DMS 273 (cell line): ENCODE results near the gene CCL11.

Experiments used
- DNase-seq: peaks from one replicate; lab custom pipeline; 2025; ENCODE audit not compliant: unreplicated experiment; lab: John Stamatoyannopoulos, UW

CCL11 gene

GRCh38 chr17:34285286-34285792 lies at the start of gene CCL11:
Gene CCL11 (plus strand): TSS chr17:34285742. CDS start chr17:34285809, 67 bp downstream.
- DNase-seq: no peak

GRCh38 chr17:34236281-34236892 lies 49.2 kb upstream of the CCL11 start:
- DNase-seq: no peak

- no peak for DNase-seq
Measured at GRCh38 chr17:34237458-34237857, 48.1 kb upstream of the CCL11 start.

- DNase-seq: no peak
Measured at GRCh38 chr17:34241062-34241461, 44.5 kb upstream of the CCL11 start.

- no peak for DNase-seq
Measured at GRCh38 chr17:34242587-34243363, 42.8 kb upstream of the CCL11 start.

- DNase-seq: no peak
Measured at GRCh38 chr17:34243364-34244320, 41.9 kb upstream of the CCL11 start.

GRCh38 chr17:34245351-34245905 lies 40.1 kb upstream of the CCL11 start:
- DNase-seq: no peak

- DNase-seq: no peak
Measured at GRCh38 chr17:34246446-34246845, 39.1 kb upstream of the CCL11 start.

- DNase-seq: no peak
Measured at GRCh38 chr17:34246881-34247280, 38.7 kb upstream of the CCL11 start.

- no peak for DNase-seq
Measured at GRCh38 chr17:34248511-34249024, 37.0 kb upstream of the CCL11 start.

- no peak for DNase-seq
Measured at GRCh38 chr17:34249061-34249460, 36.5 kb upstream of the CCL11 start.

- no peak for DNase-seq
Measured at GRCh38 chr17:34249478-34249877, 36.1 kb upstream of the CCL11 start.

GRCh38 chr17:34251186-34251585 lies 34.4 kb upstream of the CCL11 start:
- DNase-seq: no peak

- DNase-seq: no peak
Measured at GRCh38 chr17:34252095-34252443, 33.5 kb upstream of the CCL11 start.

GRCh38 chr17:34252444-34253138 lies 33.0 kb upstream of the CCL11 start:
- DNase-seq: no peak

- DNase-seq: no peak
Measured at GRCh38 chr17:34253139-34253525, 32.4 kb upstream of the CCL11 start.

GRCh38 chr17:34254146-34254545 lies 31.4 kb upstream of the CCL11 start:
- DNase-seq: no peak

- peak; percentile 19 for DNase-seq
Measured at GRCh38 chr17:34254651-34255380, 30.7 kb upstream of the CCL11 start, which contains the start of gene CCL2. Gene CCL2 (plus strand): TSS chr17:34255285. CDS start chr17:34255350, 65 bp downstream.

- DNase-seq: no peak
Measured at GRCh38 chr17:34255381-34255732, 30.2 kb upstream of the CCL11 start.

- DNase-seq: no peak
Measured at GRCh38 chr17:34255841-34256240, 29.7 kb upstream of the CCL11 start.
